Upper lobe of right lung (tissue), 1 donor: ENCODE measurements around the gene HAO1. TPM values are rescaled to one million over a fixed set of nuclear protein-coding genes. Genes with fewer than 3 reads are reported as not detected.
A peak's percentile ranks its signal among the peaks of the same experiment; 100 is the strongest.

ENCODE experiments used
- ATAC-seq: fragments of 200-7000 bp; cut with Tn5 transposase; one replicate; pipeline ENCODE4 v1.9.1; 2020; ENCODE audit warnings: mild to moderate bottlenecking, moderate library complexity
- DNase-seq: peaks from one replicate; pipeline ENCODE4 v3.0.0-alpha.2; 2020
- H3K27ac ChIP-seq: fragments of 200-600 bp; one replicate; pipeline ENCODE4 v1.8.0; 2022
- H3K27me3 ChIP-seq: fragments of 200-600 bp; one replicate; pipeline ENCODE4 v1.8.0; 2022; ENCODE audit warnings: mild to moderate bottlenecking
- H3K36me3 ChIP-seq: fragments of 200-600 bp; one replicate; pipeline ENCODE4 v1.8.0; 2022
- H3K4me1 ChIP-seq: fragments of 200-600 bp; one replicate; pipeline ENCODE4 v1.8.0; 2022
- H3K4me3 ChIP-seq: fragments of 200-600 bp; one replicate; pipeline ENCODE4 v1.8.0; 2022; ENCODE audit warnings: mild to moderate bottlenecking
- H3K9me3 ChIP-seq: fragments of 200-600 bp; one replicate; pipeline ENCODE4 v1.8.0; 2022
- CTCF ChIP-seq: fragments of 200-600 bp; IDR thresholded peaks from one replicate; pipeline ENCODE4 v1.8.0; 2022; ENCODE audit warnings: antibody characterized with exemption
- intact Hi-C: fragments of 100-400 bp; cut with DNase I; formaldehyde crosslinking; loops from one replicate; pipeline ENCODE4 v1.11.0; 2022
- total RNA-seq: library from RNA; stranded (reverse); fragmentation: NEBNext Ultra II Directional; extraction: Animal tissue kit (Norgen Biotek cat#: 25700); gene quantifications from one replicate; pipeline ENCODE4 v1.2.1, GENCODE V29; 2021
- donor health status: DM: no; HTN: yes; CAD: no; lungs with severe emphysema.

HAO1 gene
- total RNA-seq, 1 donor from 2014 or later = not detected

GRCh38 chr20:7903429-7903828 is 36.8 kb downstream of the HAO1 start:
- Histone ChIP-seq H3K4me1 (no peaks in the 10 kb centered on the region), H3K27me3 (no peaks in the 10 kb centered on the region), H3K4me3 (no peak overlapping the region), H3K9me3 (no peaks in the 10 kb centered on the region), H3K27ac (no peak overlapping the region), H3K36me3 (no peaks in the 10 kb centered on the region)
- DNase-seq (no peak), ATAC-seq (no peak)
- TF ChIP-seq CTCF = no peak
- intact Hi-C loops = no loop called here

- TF ChIP-seq CTCF = no peak
- DNase-seq (no peak), ATAC-seq (peak; percentile 29)
- Histone ChIP-seq H3K36me3 (no peaks in the 10 kb centered on the region), H3K27ac (no peak overlapping the region), H3K4me1 (no peaks in the 10 kb centered on the region), H3K27me3 (no peaks in the 10 kb centered on the region), H3K9me3 (no peaks in the 10 kb centered on the region), H3K4me3 (no peak overlapping the region)
- intact Hi-C loops = no loop called here
Observed at GRCh38 chr20:7902879-7903278, 37.4 kb downstream of the HAO1 start.

GRCh38 chr20:7897781-7898364 is 42.4 kb downstream of the HAO1 start:
- Histone ChIP-seq H3K36me3 (no peaks in the 10 kb centered on the region), H3K27me3 (no peaks in the 10 kb centered on the region), H3K9me3 (no peaks in the 10 kb centered on the region), H3K4me3 (no peak overlapping the region), H3K27ac (no peak overlapping the region), H3K4me1 (no peaks in the 10 kb centered on the region)
- TF ChIP-seq CTCF = no peak
- no peak for DNase-seq
- peak; percentile 56 for ATAC-seq
- intact Hi-C loops = no loop called here

- DNase-seq (no peak), ATAC-seq (no peak)
- intact Hi-C loops = no loop called here
- no peak overlapping the region for H3K4me3 ChIP-seq
- no peak overlapping the region for H3K27ac ChIP-seq
- TF ChIP-seq CTCF = no peak
- H3K27me3 ChIP-seq = no peaks in the 10 kb centered on the region
- no peaks in the 10 kb centered on the region for H3K36me3 ChIP-seq
- no peaks in the 10 kb centered on the region for H3K4me1 ChIP-seq
- H3K9me3 ChIP-seq = no peaks in the 10 kb centered on the region
Observed at GRCh38 chr20:7893014-7893730, 47.1 kb downstream of the HAO1 start.

- no peaks in the 10 kb centered on the region for H3K27me3 ChIP-seq
- ATAC-seq = no peak
- DNase-seq = no peak
- H3K4me1 ChIP-seq = no peaks in the 10 kb centered on the region
- no peak overlapping the region for H3K4me3 ChIP-seq
- TF ChIP-seq CTCF = no peak
- intact Hi-C loops = no loop called here
- no peaks in the 10 kb centered on the region for H3K9me3 ChIP-seq
- H3K27ac ChIP-seq = no peak overlapping the region
- H3K36me3 ChIP-seq = no peaks in the 10 kb centered on the region
Observed at GRCh38 chr20:7891705-7892104, 48.6 kb downstream of the HAO1 start.
